ENCODE data around the gene CHCHD1. TPM values are rescaled to one million over a fixed set of nuclear protein-coding genes. Genes with fewer than 3 reads are reported as not detected.
"Not testable (repeated sequence)": the region's sequence is repeated elsewhere in the genome, so short reads cannot be mapped to it uniquely, and the experiment has no call there.

CHCHD1 gene
- total and polyA plus RNA-seq, 2 donors (not counting 3 experiments of a cell fraction or from before 2014, with no cell fraction given): 31.7 to 39.2 TPM

- ChIA-PET POLR2A (no interaction called here), CTCF (no interaction called here)
- H3K36me3 ChIP-seq (ENCODE audit: control insufficient read depth in 2 of 2, extremely low read depth in 1 of 2, insufficient read depth in 2 of 2, low read length in 2 of 2): peaks cover 28 to 84% of the 10 kb centered on the region in 2 experiments
- DNase-seq (ENCODE audit: low read depth, low spot score) (no peak), FAIRE-seq (no peak)
- no peak overlapping the region for H3K27ac ChIP-seq (ENCODE audit: insufficient read depth, low read depth, low read length)
- no peak overlapping the region for H2AFZ ChIP-seq (ENCODE audit: low read depth, low read length)
- intact Hi-C loops (cut with micrococcal nuclease): no loop called here
- BruUV-seq (replicated peaks): no TSS peak
- no peak for TF ChIP-seq MYC (IDR thresholded peaks at IDR 0.05; ENCODE audit: low read depth, low read length)
- no peak for TF ChIP-seq POLR2AphosphoS5 (IDR thresholded peaks at IDR 0.05; ENCODE audit: insufficient read depth, low read depth, low read length)
- TF ChIP-seq GATA2 (IDR thresholded peaks at IDR 0.05; ENCODE audit: insufficient read depth, insufficient read length, low read depth, low read length): no peak
- no peak for TF ChIP-seq JUN (IDR thresholded peaks at IDR 0.05; ENCODE audit: borderline replicate concordance, insufficient read depth, insufficient read length, low read depth)
- no peak for TF ChIP-seq CTCF (IDR thresholded peaks at IDR 0.05; ENCODE audit: extremely low read depth in 1 of 2, insufficient read depth in 1 of 2, low read depth in 1 of 2, low read length in 2 of 2)
- no peaks in the 10 kb centered on the region for H3K4me1 ChIP-seq (ENCODE audit: control insufficient read depth, extremely low read depth, insufficient read depth, low read length)
- no peak overlapping the region for H3K4me3 ChIP-seq (replicated peaks in 1 of 3; ENCODE audit: insufficient read depth in 1 of 3, low read depth in 1 of 3, low read length in 3 of 3)
- no peak overlapping the region for H3K9ac ChIP-seq (replicated peaks; ENCODE audit: extremely low read depth, insufficient read depth, low read length)
- H3K9me3 ChIP-seq (replicated peaks; ENCODE audit: control insufficient read depth, insufficient read depth, low read length): no peaks in the 10 kb centered on the region
- peaks cover 2% of the 10 kb centered on the region for H3K79me2 ChIP-seq (ENCODE audit: control insufficient read depth, insufficient read depth, low read length)
- H3K9me1 ChIP-seq (replicated peaks; ENCODE audit: control insufficient read depth, extremely low read depth, insufficient read depth, low read length): no peaks in the 10 kb centered on the region
- dilution Hi-C loops (cut with MboI; ENCODE audit: extremely low pct_ligation_motif_present, low sequenced_read_pairs): no loop called here
- H3K27me3 ChIP-seq (ENCODE audit: control insufficient read depth in 2 of 2, insufficient read depth in 2 of 2, low read length in 2 of 2): no peaks in the 10 kb centered on the region
- H4K20me1 ChIP-seq (replicated peaks; ENCODE audit: control insufficient read depth, extremely low read depth, insufficient read depth, low read length): no peaks in the 10 kb centered on the region
- no peak overlapping the region for H3K4me2 ChIP-seq (ENCODE audit: insufficient read depth, low read length)
Measured at GRCh38 chr10:73793456-73793855, 11.6 kb downstream of the CHCHD1 start.

- H3K9me1 ChIP-seq (replicated peaks; ENCODE audit: control insufficient read depth, extremely low read depth, insufficient read depth, low read length); H3K79me2 ChIP-seq (ENCODE audit: control insufficient read depth, insufficient read depth, low read length); dilution Hi-C loops (cut with MboI; ENCODE audit: extremely low pct_ligation_motif_present, low sequenced_read_pairs); POLR2A ChIA-PET; BruUV-seq (replicated peaks); H3K27me3 ChIP-seq (ENCODE audit: control insufficient read depth in 2 of 2, insufficient read depth in 2 of 2, low read length in 2 of 2); H3K27ac ChIP-seq (ENCODE audit: insufficient read depth, low read depth, low read length); FAIRE-seq; DNase-seq (ENCODE audit: low read depth, low spot score); H3K4me1 ChIP-seq (ENCODE audit: control insufficient read depth, extremely low read depth, insufficient read depth, low read length); intact Hi-C loops (cut with micrococcal nuclease); H3K9ac ChIP-seq (replicated peaks; ENCODE audit: extremely low read depth, insufficient read depth, low read length); CTCF ChIA-PET; H4K20me1 ChIP-seq (replicated peaks; ENCODE audit: control insufficient read depth, extremely low read depth, insufficient read depth, low read length); H3K9me3 ChIP-seq (replicated peaks; ENCODE audit: control insufficient read depth, insufficient read depth, low read length); H3K4me3 ChIP-seq (replicated peaks in 1 of 3; ENCODE audit: insufficient read depth in 1 of 3, low read depth in 1 of 3, low read length in 3 of 3); H2AFZ ChIP-seq (ENCODE audit: low read depth, low read length); H3K4me2 ChIP-seq (ENCODE audit: insufficient read depth, low read length): not testable (repeated sequence)
- H3K36me3 ChIP-seq (ENCODE audit: control insufficient read depth in 2 of 2, extremely low read depth in 1 of 2, insufficient read depth in 2 of 2, low read length in 2 of 2): peaks cover 31 to 84% of the 10 kb centered on the region in 2 experiments
Measured at GRCh38 chr10:73795491-73795890, 13.6 kb downstream of the CHCHD1 start.

DNA sequence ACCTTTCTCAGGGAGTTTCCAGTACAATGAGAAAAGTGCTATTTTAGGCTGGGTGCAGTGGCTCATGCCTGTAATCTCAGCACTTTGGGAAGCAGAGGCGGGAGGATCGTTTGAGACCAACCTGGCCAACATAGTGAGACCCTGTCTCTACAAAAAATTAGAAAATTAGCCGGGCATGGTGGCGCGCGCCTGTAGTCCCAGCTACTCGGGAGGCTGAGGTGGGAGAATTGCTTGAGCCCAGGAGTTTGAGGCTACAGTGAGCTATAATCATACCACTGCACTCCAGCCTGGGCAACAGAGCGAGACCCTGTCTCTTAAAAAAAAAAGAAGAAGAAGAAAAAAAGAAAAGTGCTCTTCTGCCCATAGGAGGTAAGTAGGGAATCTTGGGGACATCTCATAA lies 14.2 kb downstream of the CHCHD1 start:
- H3K9ac ChIP-seq (replicated peaks; ENCODE audit: extremely low read depth, insufficient read depth, low read length); intact Hi-C loops (cut with micrococcal nuclease); H2AFZ ChIP-seq (ENCODE audit: low read depth, low read length); FAIRE-seq; BruUV-seq (replicated peaks); H3K79me2 ChIP-seq (ENCODE audit: control insufficient read depth, insufficient read depth, low read length); H3K4me2 ChIP-seq (ENCODE audit: insufficient read depth, low read length); POLR2A ChIA-PET; H3K27me3 ChIP-seq (ENCODE audit: control insufficient read depth in 2 of 2, insufficient read depth in 2 of 2, low read length in 2 of 2); H3K27ac ChIP-seq (ENCODE audit: insufficient read depth, low read depth, low read length); H3K9me3 ChIP-seq (replicated peaks; ENCODE audit: control insufficient read depth, insufficient read depth, low read length); CTCF ChIA-PET; H3K9me1 ChIP-seq (replicated peaks; ENCODE audit: control insufficient read depth, extremely low read depth, insufficient read depth, low read length); H3K4me3 ChIP-seq (replicated peaks in 1 of 3; ENCODE audit: insufficient read depth in 1 of 3, low read depth in 1 of 3, low read length in 3 of 3); H3K4me1 ChIP-seq (ENCODE audit: control insufficient read depth, extremely low read depth, insufficient read depth, low read length); H4K20me1 ChIP-seq (replicated peaks; ENCODE audit: control insufficient read depth, extremely low read depth, insufficient read depth, low read length); dilution Hi-C loops (cut with MboI; ENCODE audit: extremely low pct_ligation_motif_present, low sequenced_read_pairs); DNase-seq (ENCODE audit: low read depth, low spot score): not testable (repeated sequence)
- peaks cover 29 to 80% of the 10 kb centered on the region in 2 experiments for H3K36me3 ChIP-seq (ENCODE audit: control insufficient read depth in 2 of 2, extremely low read depth in 1 of 2, insufficient read depth in 2 of 2, low read length in 2 of 2)
